Measurements from ENCODE around the gene NUDT10. TPM values are rescaled to one million over a fixed set of nuclear protein-coding genes. Genes with fewer than 3 reads are reported as not detected.
"Not testable (repeated sequence)": the region's sequence is repeated elsewhere in the genome, so short reads cannot be mapped to it uniquely, and the experiment has no call there.

Gene NUDT10
- 0.87 TPM for polyA plus RNA-seq (ENCODE audit: insufficient read length)

DNA sequence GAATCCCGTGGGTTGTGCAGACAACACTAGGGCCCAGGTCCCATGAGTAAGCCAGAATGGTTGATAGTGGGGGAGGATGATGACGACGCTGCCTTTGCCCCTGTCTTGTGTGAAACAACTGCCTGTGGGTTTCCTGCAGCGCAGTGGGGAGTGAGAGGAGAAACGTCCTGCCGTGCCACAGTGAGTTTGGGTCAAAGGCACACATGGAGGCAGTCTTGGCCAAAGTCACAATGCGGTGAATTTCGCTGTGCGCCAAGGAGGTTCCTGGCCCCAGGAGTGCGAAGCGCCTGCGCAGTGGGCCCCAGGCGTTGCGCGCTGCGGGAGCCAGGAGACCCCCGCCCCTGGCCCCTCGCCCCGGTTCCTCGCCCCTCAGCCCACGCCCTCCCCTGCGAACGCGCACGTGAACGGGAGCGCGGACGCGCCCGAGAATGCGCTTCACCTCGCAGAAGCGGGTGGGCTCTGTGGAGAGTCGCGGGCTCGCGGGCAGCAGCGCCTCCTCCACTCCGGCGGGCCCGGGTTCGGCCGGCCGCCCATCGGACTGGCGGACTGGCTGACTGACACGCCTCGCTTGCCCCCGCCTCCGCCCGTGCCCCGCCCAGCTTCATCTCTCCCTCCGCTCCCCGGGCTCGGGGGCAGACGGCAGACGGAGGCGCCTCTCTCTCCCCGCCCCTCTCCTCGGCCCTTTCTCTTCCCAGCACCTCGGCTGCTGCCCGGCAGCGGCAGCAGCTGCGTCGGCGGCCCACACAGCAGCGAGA is at the start of gene NUDT10:
NUDT10 (plus strand) TSS at position 635 of the 755 bp plus-strand sequence. CDS start 144 bp downstream, outside the sequence.
- no peak for DNase-seq (ENCODE audit: low read depth)

GRCh38 chrX:51292421-51292820 is 40.2 kb upstream of the NUDT10 start:
- no peak for DNase-seq (ENCODE audit: low read depth)

GRCh38 chrX:51296138-51296537 is 36.5 kb upstream of the NUDT10 start:
- DNase-seq (ENCODE audit: low read depth), result no peak

DNA sequence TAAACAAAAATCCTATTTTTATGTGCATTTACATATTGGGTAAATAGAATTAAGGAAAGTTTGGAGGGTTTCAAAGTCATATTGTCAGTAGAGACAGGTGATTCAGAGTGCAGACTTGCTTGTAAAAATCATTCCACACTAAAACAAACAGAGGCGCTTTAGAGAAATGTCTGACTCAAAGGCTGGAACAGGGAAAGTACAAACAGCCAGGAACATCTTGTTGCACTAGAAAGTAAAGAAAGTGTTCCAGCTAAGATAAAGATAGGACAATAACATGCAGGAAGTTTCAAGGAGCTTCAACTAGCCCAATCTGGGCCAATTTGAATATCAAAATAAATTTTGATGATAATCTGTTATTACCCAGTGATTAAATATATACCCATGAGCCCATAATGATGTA is 16.4 kb upstream of the NUDT10 start:
- no peak for DNase-seq (ENCODE audit: low read depth)

DNA sequence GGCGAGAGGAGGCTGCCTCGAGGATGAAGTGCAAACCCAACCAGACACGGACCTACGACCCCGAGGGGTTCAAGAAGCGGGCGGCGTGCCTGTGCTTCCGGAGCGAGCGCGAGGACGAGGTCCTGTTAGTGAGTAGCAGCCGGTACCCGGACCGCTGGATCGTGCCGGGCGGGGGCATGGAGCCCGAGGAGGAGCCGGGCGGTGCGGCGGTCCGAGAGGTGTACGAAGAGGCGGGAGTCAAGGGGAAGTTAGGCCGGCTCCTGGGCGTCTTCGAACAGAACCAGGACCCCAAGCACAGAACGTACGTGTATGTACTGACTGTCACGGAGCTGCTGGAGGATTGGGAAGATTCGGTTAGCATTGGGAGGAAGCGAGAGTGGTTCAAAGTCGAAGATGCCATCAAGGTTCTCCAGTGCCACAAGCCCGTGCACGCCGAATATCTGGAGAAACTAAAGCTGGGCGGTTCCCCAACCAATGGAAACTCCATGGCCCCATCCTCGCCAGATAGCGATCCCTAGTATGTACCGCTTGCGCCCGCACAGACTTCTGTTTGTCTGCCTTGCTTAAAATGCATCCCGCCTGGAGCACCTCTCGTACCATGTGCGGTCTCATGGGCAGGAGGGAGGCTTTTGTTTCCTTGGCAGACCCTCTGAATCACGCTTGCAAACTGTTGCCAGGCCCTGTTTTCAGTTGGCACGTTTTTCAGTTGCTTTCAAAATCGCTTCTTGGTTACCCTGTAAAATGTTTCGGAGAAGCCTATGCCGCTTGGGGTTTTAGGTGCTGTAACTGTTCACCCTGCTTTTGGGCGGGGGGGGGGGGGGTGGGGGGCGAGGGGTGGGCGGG is 542 bp downstream of the NUDT10 start:
- not testable (repeated sequence) for DNase-seq (ENCODE audit: low read depth)

DNA sequence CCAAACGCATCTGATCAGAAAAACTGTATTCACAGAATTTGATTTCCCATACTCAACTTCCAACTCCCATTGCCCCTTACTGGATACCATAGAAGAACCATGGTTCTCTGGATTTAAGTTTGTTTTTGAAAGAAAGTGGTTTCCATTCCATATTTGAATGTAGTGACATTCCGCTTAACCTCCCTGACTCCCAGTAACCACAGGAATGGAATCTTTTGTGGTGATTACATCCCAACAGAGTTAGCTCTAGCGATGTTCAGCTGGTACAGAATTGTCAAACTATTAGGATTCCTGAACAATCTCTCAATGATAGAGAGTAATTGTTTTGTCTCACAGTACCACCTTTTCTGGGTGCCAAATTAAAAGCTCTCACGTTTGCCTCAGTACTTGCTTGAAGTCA is 1.7 kb downstream of the NUDT10 start:
- no peak for DNase-seq (ENCODE audit: low read depth)

DNA sequence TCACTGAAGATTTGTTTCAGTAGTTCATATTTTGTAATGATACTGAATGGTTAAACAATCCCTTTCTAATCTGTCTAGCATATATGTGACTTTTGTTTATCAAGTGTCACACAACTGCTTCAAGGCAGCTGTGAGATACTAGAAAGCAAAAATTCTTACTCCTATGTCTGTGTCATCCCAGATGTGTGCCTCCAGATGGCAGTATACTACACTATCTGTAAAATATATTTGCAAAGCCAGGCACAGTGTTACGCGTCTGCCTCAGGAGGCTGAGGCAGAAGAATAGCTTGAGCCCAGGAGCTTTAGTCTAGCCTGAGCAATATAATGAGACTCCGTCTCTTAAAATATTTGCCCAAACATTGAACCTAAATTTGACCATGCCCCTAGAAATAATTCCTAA is 4.0 kb downstream of the NUDT10 start:
- DNase-seq (ENCODE audit: low read depth), result peak; percentile 20

DNA sequence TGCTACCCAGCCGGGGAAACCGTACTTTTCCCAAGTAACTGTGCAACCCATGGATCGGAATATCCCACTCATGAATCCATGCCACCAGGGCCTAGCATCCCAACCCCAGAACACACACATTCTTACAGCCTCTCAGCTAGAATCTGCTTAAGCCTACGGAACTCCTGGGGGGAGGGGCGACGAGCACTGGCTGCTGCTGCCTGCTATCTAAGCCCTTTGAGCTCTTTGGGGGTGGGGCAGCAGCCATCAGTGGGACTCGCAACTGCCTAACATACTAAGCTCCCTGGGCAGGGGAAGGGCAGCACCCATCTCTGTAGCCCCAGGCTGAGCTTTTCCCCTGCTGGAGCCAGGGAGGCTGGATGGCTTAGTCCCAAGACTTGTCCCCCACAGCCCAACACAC is 28.6 kb downstream of the NUDT10 start:
- no peak for DNase-seq (ENCODE audit: low read depth)

DNA sequence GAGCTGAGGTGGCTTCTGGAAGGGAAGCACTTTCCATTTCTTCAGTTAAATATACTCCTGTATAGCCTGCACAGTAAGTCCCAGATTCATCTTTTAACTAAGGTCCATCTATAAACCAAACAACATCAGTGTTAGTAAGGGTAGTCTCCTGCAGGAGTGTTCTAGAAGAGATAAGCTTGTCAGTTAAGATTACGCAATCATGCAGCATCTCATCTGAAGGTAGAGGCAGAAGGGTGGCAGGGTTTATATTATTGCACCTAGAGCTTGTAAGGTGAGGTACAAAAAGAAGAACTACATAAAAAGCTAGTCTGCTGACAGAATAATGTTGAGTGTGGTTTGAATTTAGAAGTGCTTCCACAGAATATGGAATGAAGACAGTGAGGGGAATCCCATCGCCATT is 44.0 kb downstream of the NUDT10 start:
- no peak for DNase-seq (ENCODE audit: low read depth)

Other genes starting within 250 kb of the NUDT10 start
- 3.8 TPM for gene NUDT11, start 163.8 kb downstream of the NUDT10 start, polyA plus RNA-seq (ENCODE audit: insufficient read length)

Measured in forelimb muscle (tissue), 1 donor.